Mesothelial cell of epicardium (in vitro differentiated cells): ENCODE results near the gene REN. TPM values are rescaled to one million over a fixed set of nuclear protein-coding genes. Genes with fewer than 3 reads are reported as not detected.

Experiments
- DNase-seq, 2 experiments: peaks; one replicate each; pipeline ENCODE4 v3.0.0; 2021; ENCODE audit warnings: low spot score in 2 of 2; ENCODE audit not compliant: unreplicated experiment in 2 of 2
- H3K27ac Mint-ChIP-seq: 2 replicates; pipeline ENCODE4 v1.8.0; 2021; ENCODE audit warnings: mixed read lengths
- H3K27me3 Mint-ChIP-seq: 2 replicates; pipeline ENCODE4 v1.8.0; 2021; ENCODE audit warnings: low read depth, mixed read lengths
- H3K36me3 Mint-ChIP-seq: 2 replicates; pipeline ENCODE4 v1.8.0; 2021; ENCODE audit warnings: mixed read lengths
- H3K4me1 Mint-ChIP-seq: 2 replicates; pipeline ENCODE4 v1.8.0; 2021; ENCODE audit warnings: mixed read lengths
- H3K4me3 Mint-ChIP-seq: 2 replicates; pipeline ENCODE4 v1.8.0; 2021; ENCODE audit warnings: mild to moderate bottlenecking, moderate library complexity, mixed read lengths
- H3K9me3 Mint-ChIP-seq: 2 replicates; pipeline ENCODE4 v1.8.0; 2021; ENCODE audit warnings: mixed read lengths
- CTCF ChIP-seq: fragments of 200-600 bp; sonication (generic); IDR thresholded peaks from one replicate; pipeline ENCODE4 v1.5.0; 2021; ENCODE audit warnings: antibody characterized with exemption; ENCODE audit not compliant: unreplicated experiment
- total RNA-seq: library from RNA; stranded (reverse); gene quantifications from 3 replicates; pipeline ENCODE4 v1.2.1, GENCODE V29; 2021

The REN gene
- total RNA-seq, 1 donor from 2014 or later = not detected

GRCh38 chr1:204190212-204191211, 24.4 kb upstream of the REN start:
- H3K9me3 Mint-ChIP-seq = no peaks in the 10 kb centered on the region

GRCh38 chr1:204188959-204189639, 23.0 kb upstream of the REN start:
- no peak overlapping the region for H3K4me3 Mint-ChIP-seq
- no peaks in the 10 kb centered on the region for H3K9me3 Mint-ChIP-seq
- TF ChIP-seq CTCF = no peak
- H3K27me3 Mint-ChIP-seq = peaks cover 50% of the 10 kb centered on the region
- DNase-seq = no peak
- H3K36me3 Mint-ChIP-seq = no peaks in the 10 kb centered on the region
- peaks cover 20% of the 10 kb centered on the region for H3K4me1 Mint-ChIP-seq
- H3K27ac Mint-ChIP-seq = no peak overlapping the region

More at GRCh38 chr1:204190212-204191211, 24.4 kb upstream of the REN start:
- peak overlapping the region; percentile 40 for H3K4me3 Mint-ChIP-seq
- peak overlapping the region; percentile 23 for H3K27ac Mint-ChIP-seq
- H3K27me3 Mint-ChIP-seq = peaks cover 48% of the 10 kb centered on the region
- no peaks in the 10 kb centered on the region for H3K36me3 Mint-ChIP-seq
- DNase-seq = no peak
- TF ChIP-seq CTCF = no peak
- H3K4me1 Mint-ChIP-seq = peaks cover 27% of the 10 kb centered on the region

- Mint-ChIP-seq H3K4me1 (peaks cover 19% of the 10 kb centered on the region), H3K9me3 (no peaks in the 10 kb centered on the region), H3K36me3 (no peaks in the 10 kb centered on the region), H3K4me3 (no peak overlapping the region), H3K27me3 (peaks cover 40% of the 10 kb centered on the region), H3K27ac (no peak overlapping the region)
- no peak for TF ChIP-seq CTCF
- DNase-seq = no peak
These were observed 20.5 kb upstream of the REN start for GRCh38 chr1:204186597-204186996.

- DNase-seq = no peak
- no peak overlapping the region for H3K27ac Mint-ChIP-seq
- no peak overlapping the region for H3K4me3 Mint-ChIP-seq
- H3K4me1 Mint-ChIP-seq = no peaks in the 10 kb centered on the region
- TF ChIP-seq CTCF = no peak
- H3K36me3 Mint-ChIP-seq = no peaks in the 10 kb centered on the region
- H3K27me3 Mint-ChIP-seq = peaks cover 7% of the 10 kb centered on the region
- no peaks in the 10 kb centered on the region for H3K9me3 Mint-ChIP-seq
These were observed 15.0 kb upstream of the REN start for GRCh38 chr1:204181116-204181515.

GRCh38 chr1:204180133-204180532, 14.0 kb upstream of the REN start:
- DNase-seq = no peak
- no peak overlapping the region for H3K27ac Mint-ChIP-seq
- H3K36me3 Mint-ChIP-seq = no peaks in the 10 kb centered on the region
- no peaks in the 10 kb centered on the region for H3K9me3 Mint-ChIP-seq
- peaks cover 7% of the 10 kb centered on the region for H3K27me3 Mint-ChIP-seq
- no peaks in the 10 kb centered on the region for H3K4me1 Mint-ChIP-seq
- H3K4me3 Mint-ChIP-seq = no peak overlapping the region
- no peak for TF ChIP-seq CTCF
